GM20431 (cell line): ENCODE data around the gene SH3D19.
"Not testable (repeated sequence)": the region's sequence is repeated elsewhere in the genome, so short reads cannot be mapped to it uniquely, and the experiment has no call there.

Experiments used
- in situ Hi-C: fragments of 300-500 bp; cut with MseI, MboI; formaldehyde crosslinking; loops from one replicate; pipeline ENCODE4 v1.15.0; 2020; ENCODE audit warnings: low sequenced_read_pairs; ENCODE audit not compliant: unreplicated experiment

Gene SH3D19

DNA sequence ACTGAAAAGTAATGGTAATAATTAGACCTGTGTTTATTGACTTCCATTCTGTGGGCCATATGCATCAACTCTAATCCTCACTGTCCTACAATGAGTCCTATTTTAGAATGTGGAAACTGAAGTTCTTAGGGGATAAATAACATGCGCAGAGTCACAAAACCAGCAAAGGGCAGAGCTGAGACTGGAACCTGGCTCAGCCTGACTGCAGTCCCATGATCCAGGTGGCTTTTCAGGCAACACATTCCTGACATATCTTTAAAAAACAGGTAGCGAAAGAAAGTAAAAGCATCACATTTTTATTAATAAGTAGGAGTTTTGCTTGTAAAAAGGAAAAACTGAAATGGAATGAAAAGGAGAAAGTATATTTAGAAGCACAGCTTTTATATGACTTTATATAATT lies 83.1 kb downstream of the SH3D19 start:
- in situ Hi-C loops, result no loop called here

DNA sequence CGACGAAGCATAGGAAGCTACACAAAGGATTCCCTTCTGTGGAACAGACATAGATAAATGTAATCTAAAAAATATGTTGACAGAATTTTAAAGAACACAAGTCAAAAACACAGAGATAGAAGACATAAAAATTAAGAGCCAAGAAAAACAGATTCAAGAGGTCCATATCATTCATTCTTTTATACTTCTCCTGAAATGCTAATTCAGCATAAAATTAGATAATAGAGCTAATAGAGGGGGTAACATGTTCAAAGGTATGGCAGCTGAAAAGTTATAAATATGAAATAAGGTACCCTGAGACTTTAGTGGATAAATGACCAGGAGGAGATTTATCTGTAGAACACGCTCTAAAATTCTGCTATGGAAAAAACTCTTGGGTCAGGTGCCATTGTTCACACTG lies 85.8 kb downstream of the SH3D19 start:
- in situ Hi-C loops, result no loop called here

DNA sequence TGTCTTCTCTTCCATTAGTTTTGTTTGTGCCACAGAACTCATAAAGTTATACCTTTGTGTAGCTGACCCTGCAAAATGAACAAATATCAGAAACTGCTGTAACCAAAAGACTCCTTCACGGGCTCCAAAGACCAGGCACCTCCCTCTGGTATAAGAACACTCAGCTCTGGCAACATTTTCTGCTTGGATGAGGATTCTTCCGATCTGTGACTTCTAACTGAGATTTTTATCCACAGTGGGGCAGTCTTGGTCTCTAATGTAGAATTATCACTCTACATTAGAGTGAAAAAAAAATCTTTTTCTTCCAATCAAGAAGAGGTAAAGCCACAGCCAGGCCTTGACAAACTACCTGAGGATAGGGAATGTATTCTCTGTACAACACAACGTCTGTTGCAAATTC lies 86.9 kb downstream of the SH3D19 start:
- in situ Hi-C loops, result no loop called here

DNA sequence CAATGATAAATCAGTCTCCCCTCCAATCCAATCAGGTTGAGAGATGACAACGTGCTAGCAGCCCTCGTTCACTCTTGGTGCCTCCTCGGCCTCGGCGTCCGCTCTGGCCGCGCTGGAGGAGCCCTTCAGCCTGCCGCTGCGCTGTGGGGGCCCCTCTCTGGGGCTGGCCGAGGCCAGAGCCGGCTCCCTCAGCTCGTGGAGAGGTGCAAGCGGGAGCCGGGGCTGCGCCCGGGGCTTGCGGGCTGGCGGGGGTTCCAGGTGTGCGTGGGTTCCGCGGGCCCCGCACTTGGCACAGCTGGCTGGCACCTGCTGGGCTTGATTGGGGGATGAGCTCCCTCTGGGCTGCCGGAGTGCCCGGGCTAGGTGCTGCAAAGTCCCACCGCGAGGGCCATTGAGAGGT lies 89.4 kb downstream of the SH3D19 start:
- in situ Hi-C loops, result no loop called here

DNA sequence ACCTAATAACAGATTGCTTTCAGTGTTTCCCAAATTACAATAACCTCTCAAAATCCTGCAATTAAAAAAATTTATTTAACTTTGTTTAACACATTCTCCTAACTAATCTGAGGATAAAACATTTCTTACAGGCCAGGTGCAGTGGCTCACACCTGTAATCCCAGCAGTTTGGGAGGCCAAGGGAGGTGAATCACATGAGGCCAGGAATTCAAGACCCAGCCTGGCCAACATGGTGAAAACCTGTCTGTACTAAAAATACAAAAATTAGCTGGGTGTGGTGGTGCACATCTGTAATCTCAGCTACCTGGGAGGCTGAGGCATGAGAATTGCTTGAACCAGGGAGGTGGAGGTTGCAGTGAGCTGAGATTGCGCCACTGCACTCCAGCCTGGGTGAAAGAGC lies 90.0 kb downstream of the SH3D19 start:
- in situ Hi-C loops, result not testable (repeated sequence)

DNA sequence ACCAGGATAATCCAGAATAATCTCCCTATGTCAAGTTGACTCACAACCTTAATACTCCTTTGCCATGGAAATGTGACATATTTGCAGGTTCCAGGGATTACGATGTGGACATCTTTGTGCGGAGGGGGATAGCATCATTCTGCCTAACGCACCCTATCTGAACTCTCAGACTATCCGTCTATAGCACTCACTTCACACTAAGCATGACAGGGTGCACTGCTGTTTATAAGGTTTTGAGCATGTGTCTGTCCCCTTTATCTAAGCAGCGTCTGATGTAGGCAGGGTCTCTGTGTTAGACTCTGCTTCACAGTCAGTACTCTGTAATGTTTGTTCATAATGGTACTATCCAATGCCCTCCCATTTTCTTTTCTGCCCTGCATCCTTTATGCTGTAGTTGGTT lies 91.8 kb downstream of the SH3D19 start:
- in situ Hi-C loops, result no loop called here

DNA sequence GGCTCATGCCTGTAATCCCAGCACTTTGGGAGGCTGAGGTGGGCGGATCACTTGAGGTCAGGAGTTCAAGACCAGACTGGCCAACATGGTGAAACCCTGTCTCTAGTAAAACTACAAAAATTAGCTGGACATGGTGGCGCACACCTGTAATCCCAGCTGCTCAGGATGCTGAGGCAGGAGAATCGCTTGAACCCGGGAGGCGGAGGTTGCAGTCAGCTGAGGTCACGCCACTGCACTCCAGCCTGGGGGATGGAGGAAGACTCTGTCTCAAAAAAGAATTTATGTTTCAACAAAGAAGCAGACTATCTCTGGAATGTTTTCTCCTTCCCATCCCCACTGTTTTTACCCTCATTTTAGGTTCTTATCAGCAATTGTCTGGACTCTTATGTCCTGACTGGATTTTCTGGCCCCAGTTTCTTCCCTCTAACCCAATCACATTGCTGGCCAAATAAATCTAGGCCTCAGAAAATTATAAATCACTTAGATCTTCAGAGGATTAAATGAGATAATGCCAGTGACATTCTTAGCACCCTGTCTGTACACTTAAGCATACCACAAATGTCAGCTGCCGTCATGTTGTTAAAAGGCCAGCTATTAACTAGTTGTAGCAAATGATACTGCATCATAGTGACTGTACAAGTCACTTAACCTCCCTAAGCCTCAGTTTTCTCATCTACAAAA lies 93.3 kb downstream of the SH3D19 start:
- in situ Hi-C loops, result no loop called here

DNA sequence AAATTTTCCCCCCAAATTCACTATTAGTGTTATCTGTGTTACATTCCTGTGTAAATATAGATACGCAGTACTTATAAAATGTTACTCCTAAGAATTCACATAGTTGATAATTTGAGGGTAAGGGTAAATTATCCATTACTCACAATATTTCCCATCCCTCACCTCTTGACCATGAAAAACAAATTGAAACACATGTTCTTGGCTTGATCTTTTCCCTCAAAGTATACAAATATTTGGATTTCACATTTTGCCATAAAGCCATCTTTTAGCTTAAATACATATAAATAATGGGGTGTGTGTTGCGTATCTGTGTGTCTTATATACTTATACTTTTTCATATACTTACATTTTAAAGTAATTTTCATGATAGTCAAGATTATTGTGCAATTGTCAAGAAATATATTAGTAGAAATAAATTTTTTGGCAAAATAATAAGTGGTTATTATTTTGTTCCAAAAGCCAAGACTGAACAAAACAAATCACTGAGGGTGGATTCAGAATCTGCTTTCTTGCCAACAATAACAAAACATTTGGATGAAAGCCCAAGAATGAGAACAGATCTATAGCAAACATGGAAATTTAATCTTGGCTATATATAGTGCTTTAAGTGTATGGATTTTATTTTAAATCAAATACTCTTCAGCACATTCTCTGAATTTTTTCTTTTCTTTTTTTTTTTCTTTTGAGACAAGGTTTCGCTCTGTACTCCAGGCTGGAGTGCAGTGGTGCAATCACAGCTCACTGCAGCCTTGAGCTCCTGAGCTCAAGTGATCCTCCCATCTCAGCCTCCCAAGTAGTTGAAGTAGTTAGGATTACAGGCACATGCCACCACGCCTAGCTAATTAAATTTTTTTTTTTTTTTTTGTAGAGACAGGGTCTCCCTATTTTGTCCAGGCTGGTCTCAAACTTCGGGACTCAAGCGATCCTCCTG lies 97.0 kb downstream of the SH3D19 start:
- in situ Hi-C loops, result no loop called here

DNA sequence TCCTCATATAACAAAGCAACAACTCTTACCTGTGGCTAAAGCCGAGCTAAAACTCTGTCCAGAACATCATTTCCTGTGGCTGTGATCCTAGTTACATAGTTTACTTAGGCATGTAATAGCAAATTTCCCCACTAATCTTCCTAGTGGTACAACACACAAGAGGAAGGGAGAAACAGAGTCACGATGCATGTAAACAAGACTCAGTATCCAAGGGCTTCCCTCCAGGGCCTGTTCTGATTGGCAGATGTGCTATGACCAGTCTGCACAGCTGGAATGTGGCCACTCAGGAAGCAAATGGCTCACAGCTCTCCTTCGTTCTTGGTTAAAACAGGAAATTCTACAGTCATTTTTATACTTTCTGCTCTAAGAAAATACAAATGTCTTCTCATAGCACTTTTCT lies 97.7 kb downstream of the SH3D19 start:
- in situ Hi-C loops, result no loop called here

DNA sequence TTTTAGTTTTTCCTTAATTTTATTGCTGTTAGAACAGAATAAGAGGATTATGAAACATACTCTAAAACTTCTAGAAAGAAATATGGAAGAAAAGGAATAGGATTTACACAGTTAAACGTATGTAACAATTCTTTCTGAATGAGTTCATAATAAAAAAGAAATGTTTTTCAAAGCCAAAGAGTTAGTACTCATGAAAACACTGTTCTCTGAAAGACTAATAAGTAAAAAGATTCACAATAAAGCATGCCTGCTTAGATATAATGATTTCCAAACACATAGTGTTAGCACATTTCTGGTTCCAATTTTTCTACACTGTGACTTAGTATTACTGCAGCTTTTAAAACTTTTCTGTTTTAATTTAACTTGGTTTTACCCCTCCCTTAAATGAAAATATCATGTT lies 98.2 kb downstream of the SH3D19 start:
- in situ Hi-C loops, result no loop called here

DNA sequence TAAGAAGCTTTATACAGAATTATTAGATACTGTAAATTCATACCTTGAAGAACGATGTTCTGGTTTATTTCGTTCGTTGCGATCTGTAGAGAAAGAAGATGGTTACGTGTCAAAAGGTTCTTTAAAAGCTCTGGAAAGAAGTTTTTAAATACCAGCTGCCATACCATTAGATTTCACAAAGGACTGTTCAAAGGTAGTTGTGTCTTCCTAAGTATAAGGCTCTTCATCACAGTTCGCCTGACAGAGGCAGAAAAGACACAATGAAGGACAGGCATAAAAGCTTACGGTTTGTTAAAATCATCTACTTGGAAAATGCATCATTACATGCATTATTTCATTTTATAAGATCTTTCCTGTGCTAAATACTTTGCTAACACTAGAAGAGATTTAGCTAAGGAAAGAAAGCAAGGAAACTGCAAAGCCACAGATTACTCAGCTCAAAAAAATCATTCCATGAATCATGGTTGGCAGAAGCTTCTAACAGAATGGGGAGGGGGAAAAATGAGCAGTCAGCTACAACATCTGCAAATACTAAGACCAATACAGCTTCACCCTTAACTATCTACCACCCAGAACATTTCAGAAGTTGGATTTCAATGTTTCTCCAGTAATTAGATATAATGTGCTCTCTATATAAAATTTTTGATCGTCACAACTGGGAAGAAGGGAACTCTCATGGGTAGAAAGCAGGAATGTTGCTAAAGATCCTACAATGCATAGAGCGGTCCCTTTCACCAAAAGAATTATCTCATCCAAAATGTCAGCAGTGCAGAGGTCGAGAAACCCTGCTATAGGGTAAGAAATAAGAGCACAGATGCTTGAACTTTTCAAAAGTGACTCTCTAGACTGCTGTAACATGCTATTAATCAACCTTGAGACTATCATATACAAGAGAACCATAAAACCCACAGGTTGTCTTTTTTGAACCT lies 99.1 kb downstream of the SH3D19 start:
- in situ Hi-C loops, result no loop called here

DNA sequence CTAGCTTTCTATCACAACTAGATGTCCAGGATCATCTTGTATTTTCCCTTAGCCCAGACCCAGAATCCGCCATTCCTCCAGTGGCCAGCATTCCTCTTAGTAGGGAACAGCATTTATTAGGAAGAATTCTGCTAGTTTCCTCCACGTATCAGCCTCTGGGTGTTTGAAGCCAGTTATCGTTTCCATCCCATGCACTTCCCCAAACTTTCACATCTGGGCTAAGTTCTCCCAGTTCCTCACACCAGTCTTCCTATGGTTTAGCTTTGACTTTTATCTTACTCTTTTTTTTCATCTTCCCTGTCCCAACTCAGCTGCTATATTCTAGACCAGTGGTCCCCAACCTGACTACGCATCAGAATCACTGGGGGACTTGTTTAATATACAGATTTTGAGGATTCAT lies 101.9 kb downstream of the SH3D19 start:
- in situ Hi-C loops, result no loop called here

DNA sequence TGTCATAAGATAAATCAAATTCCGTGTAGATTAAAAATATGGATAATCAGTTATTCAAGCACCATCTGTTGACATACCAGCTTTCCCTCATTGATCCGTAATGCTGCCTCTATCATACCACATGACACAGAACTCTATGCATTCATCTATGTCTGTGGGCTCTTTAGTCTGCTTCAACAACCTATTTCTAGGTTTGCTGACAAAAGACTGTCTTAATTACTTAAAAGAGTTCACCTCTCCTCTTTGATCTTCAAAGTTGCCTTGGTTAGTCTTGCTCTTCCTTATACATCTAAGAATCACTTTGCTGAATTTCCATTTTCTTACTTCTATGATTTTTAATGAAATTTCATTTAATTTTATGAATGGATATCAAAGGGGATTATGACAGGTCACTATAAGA lies 105.5 kb downstream of the SH3D19 start:
- in situ Hi-C loops, result no loop called here

DNA sequence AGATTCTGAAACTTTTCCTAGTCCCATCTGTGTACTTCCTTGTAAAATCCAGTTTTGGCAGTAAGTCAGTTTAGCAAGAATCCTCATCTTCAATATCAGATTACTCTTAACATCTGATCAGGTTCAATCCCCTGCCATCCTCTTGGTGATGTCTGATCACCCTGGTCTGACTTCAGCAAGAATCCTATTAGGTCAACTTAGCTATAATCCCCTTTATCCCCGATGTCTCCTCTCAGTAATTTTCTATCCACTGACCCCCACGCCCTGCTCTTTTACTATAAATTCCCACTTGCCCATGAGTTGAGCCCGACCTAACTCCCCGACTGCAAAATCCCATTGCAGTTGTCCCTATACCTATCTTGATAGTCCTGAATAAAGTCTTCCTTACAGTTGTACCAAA lies 106.3 kb downstream of the SH3D19 start:
- in situ Hi-C loops, result no loop called here

DNA sequence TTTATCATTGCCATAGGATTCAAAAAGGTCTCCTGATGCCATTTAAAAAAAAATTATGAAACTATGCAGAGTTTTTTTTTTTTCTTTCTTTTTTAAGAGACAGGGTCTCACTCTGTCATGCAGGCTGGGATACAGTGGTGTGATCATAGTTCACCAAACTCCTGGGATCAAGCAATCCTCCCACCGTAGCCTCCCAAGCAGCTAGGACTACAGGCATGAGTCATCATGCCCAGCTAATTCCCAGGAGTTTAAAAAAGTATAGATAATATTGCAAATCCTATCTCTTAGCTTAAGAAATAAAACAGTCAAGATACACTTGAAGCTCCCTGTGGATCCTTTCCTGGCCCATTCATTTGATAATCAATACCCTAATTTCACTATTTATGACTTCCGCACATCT lies 107.1 kb downstream of the SH3D19 start:
- in situ Hi-C loops, result no loop called here

DNA sequence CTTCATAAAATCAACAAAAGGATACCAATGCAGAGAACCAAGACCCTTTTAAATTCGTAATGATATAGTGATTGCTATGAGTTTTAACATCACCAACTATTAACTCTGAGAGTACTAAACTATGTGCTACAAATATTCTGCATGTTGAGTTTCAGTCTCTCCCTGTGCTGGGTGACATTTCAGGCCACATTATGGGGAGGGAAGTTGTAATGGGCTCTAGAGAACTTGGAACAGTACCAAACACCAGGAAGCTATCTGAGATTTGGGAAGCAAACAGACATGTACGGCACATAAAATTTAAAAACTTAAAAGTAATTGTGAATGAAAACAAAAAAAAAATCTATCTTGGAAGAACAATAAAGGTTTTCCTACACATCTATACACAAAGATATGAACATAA lies 108.1 kb downstream of the SH3D19 start:
- in situ Hi-C loops, result no loop called here

DNA sequence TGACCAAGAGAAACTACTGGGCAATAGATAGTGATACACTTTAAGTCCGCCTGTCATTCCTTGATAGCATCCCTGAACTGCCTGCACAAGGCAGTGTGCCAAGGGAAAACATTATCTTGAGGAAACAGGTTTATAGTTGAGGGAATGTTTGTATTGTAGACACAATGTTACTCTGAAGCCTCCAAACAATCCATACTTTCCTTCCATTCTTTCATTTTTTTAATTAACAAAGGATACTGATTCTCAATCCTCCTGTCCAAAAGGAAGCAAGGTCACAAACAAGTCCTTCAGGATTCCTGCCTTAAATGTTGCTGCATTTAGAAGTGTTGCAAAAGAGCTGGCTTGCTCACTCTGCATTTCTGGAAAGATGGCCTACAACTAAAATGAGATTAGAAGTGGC lies 110.1 kb downstream of the SH3D19 start:
- in situ Hi-C loops, result no loop called here

DNA sequence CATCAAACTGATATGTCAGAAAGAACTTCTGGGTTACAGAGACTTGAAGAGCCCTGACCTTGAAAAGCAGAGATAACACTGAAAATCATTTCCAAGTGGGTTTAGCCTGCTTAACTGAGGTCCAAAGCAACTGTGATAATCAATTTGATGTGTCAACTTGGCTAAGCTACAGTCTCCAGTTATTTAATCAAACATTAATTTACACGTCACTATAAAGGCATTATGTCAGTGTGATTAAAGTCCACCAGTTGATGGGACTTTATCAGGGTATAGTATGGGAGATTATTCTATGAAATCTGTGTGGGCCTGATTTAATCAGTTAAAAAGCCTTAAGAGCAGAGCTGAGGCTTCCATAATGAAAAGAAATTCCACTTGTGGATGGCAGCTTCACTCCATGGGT lies 117.5 kb downstream of the SH3D19 start:
- in situ Hi-C loops, result no loop called here

DNA sequence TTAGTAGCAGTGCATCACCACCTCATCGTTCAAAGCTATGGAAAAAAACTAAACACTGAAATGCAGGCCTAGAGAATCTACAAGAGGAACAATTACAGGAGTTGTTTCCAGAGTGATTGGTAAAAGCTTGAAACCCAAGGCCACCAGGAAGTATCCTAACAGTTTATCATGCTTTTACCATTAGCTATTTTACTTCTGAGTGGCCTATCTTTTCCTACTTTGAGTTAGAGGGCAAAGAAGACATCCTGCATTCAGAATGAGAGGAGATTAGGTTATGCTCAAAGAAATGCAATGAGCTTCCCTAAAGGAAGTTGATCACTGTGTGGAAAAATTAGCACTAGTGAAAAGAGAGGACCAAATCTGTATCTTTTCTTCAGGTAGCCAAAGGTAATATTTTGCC lies 118.2 kb downstream of the SH3D19 start:
- in situ Hi-C loops, result no loop called here

DNA sequence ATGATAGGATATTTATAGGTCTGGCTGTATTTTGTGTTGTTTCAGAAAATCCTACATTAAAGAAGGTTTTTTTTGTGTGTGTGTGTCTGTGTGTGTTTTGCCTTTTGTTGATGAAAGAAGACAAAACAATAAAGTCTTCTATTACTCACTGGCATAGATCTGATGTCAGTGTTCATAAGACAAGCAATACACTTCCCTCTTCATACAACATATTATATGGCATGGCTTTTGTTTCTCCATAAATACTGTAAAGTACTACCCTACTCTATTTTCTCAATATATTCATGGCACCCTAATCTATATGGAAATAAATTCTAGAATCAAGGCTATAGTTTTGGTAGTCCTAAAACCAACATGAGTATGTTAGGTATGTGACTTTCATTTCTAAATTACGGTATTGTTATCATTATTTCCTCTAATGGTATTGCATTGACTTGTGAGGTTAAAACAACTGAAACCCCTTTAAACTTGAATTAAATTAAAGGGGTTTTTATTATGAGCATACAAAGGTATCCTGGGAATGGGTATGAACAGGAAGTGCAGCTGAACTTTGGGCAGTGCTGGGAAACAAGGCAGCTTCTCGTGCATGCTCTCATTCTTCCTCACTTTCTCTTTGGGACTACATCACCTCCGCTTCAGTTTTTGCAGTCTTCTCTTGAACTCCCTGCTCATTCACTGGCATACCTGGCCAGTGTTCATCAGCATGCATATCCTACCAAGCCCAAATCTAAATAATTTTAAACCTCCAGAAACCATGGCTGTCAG lies 119.0 kb downstream of the SH3D19 start:
- in situ Hi-C loops, result no loop called here
